Sciatic nerve (tissue), 2 donors: ENCODE data around the gene PHLDB2. TPM values are rescaled to one million over a fixed set of nuclear protein-coding genes. Genes with fewer than 3 reads are reported as not detected.
A peak's percentile ranks its signal among the peaks of the same experiment; 100 is the strongest.

ENCODE experiments used
- ATAC-seq: fragments of 200-7000 bp; cut with Tn5 transposase; one replicate; pipeline ENCODE4 v1.9.1; 2020; ENCODE audit warnings: mild to moderate bottlenecking, moderate library complexity
- DNase-seq: peaks from one replicate; pipeline ENCODE4 v3.0.0-alpha.2; 2020; ENCODE audit warnings: low spot score
- intact Hi-C: fragments of 100-400 bp; cut with DNase I; formaldehyde crosslinking; loops from one replicate; pipeline ENCODE4 v1.14.2; 2022
- total RNA-seq: library from RNA; stranded (reverse); fragmentation: NEBNext Ultra II Directional; extraction: Animal tissue kit (Norgen Biotek cat#: 25700); gene quantifications from one replicate; pipeline ENCODE4 v1.2.1, GENCODE V29; 2021
- donor health status: DM: no; HTN: no; CAD: no.
- donor health status: DM: no; HTN: no; CAD: no.

The PHLDB2 gene
- total RNA-seq, 1 donor from 2014 or later, result 150 TPM

DNA sequence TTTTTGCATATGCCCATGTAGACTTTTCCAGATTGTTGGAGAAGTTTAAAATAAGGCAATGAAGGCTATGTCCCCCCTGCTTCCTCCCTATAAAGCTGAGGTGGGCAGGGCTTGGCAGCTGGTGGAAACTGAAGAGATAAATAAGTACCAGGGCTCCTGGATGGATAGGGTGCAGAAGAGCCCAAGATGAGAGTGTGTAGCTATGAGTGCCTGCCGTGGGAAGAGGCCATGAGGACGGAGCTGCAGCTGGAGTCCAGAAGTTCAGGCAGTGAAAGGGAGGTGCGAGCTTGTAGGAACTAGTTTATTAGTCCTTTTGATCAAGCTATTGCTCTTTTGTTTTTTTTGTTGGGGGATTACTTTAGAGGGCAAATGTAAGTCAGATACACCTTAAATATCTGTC is 52.4 kb downstream of the PHLDB2 start:
- intact Hi-C loops, result no loop called here
- DNase-seq (no peak), ATAC-seq (peak; percentile 56)

GRCh38 chr3:111913163-111913763 is 54.2 kb downstream of the PHLDB2 start:
- DNase-seq, result no peak
- no peak for ATAC-seq
- intact Hi-C loops, result no loop called here

DNA sequence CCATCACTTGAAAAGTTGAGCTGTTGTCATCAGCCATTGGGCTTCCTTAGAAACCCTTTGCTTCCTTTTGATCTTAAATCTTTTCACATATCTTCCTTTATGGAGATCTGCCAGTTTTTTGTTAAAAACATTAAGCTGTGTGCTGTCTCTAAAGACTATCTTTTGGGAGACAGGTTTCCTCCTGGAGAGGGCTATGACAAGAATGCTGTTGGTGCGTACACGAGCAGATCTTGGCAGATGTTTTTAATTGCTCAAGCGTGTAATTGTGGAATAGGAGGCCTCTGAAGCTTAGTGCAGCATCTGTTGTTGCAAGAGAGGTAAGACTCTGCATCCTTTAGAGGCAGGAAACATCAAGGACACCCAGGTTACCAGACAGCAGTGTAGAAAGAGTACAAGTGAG is 56.8 kb downstream of the PHLDB2 start:
- DNase-seq (no peak), ATAC-seq (no peak)
- intact Hi-C loops, result no loop called here

DNA sequence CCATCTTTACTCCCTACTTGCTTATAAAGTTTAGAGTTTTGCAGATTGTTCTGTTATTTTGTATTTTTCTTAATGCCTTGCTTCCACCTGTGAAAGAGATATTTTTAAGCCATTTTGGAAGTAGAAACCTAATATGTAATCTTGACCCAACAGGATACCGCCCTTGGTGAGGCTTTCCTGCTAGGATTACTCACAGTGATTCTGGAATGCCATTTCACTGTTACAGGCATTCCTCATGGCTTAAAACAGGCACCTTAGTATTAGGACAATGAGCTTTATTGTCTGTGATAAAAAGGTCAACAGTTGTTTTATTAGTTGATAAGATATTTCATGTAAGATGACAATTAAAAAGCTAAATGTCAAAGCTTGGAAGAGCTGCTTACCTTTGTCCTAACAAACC is 58.2 kb downstream of the PHLDB2 start:
- intact Hi-C loops, result no loop called here
- ATAC-seq, result no peak
- no peak for DNase-seq

DNA sequence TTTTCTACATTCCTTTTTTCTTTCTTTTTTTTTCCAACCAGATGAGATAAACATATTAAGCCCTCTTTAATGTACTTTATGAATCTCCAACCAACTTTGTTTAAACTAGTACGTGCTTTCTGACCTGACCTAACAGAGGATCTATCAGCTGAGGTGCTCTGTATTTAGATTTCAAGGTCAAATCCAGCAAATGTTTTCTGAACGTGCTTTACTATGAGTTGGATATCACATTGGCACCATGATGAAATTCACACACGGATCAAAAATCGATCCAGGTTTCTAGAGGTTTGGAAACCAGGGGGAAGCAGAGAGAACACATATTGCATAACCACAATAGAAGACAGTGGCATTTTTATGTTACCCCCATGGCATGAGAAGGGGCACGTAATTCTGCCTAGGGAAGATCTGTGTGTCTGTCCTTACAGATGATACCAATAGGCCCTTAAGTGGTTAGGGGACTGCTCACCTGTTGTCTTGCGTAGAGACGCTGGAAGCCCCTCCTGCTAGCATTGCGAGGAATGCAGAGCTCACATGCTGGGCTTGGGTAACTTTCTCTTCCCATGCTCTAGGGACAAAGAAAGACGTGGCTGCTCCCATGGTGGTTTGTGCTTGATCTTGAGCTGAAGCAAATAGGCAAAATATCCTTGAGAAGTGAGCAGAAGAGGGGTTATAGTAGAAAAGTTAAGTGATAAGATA is 60.5 kb downstream of the PHLDB2 start:
- intact Hi-C loops, result no loop called here
- ATAC-seq (no peak), DNase-seq (no peak)

DNA sequence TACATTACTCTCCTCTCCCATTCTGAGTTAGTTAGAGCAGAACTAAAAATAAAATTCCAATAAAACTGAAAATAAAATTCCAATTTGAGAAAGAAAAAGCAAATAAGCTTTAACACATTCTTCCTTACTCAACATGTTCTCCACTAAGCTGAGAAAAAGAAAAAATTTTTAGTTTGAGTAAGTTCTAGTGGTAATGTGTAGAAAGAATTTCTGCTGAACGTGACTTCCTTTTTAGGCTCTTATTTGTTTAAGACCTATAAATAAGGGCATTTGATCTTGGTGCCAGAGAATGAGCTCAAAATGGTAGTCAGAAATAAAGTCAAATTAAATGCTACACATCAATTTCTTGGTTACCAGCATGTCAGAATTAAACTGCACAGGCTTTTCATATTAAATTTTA is 62.1 kb downstream of the PHLDB2 start:
- intact Hi-C loops, result no loop called here
- ATAC-seq, result no peak
- no peak for DNase-seq

DNA sequence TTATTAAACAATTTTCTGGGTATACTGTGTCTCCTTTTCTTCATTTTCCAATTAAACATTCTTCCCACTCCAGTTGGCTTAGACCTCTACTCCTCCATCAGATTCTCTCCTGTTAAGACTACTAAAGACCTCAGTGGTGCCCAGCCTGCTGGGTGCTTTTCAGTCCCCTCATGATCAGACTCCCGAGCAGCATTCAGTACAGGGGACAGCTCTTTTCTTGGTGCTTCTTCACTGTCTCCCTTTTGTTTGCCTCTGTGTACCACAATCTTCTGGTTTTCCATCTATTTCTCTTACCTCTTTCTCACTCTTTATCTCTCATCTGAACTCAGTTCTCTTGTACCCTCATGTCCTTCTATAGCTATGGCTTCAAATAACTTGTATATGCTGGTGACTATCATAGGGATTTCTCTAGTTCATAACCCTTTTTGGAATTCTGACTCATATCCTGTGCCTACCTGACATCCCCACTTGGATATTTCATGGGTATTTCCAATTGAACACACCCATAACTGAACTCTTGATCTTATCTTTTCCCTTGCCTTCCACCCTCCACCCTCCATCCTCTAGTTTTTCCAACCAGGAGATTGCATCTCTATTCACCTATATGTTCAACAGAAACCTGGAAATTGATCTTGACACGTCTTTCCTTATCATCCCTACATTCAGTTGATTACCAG is 64.2 kb downstream of the PHLDB2 start:
- intact Hi-C loops, result no loop called here
- DNase-seq (no peak), ATAC-seq (no peak)

DNA sequence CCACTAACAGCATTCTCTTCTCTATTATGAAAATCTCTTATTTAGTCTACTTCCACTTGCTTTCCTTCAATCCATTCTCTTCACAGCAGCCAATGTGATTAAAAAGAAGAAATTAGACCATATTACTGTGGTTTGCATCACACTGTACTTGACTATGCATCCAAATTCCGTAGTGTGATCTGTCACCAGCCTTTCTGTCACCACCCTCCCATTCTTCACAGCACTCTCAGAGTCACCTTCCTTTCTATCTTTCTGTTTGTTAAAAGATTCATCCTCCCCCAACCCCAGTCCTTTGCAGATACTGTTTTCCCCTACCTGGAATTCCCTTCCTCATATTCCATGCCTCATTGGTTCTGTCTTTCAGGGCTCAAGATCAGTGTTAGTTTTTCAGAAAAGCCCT is 64.7 kb downstream of the PHLDB2 start:
- ATAC-seq, result no peak
- no peak for DNase-seq
- intact Hi-C loops, result no loop called here

GRCh38 chr3:111924283-111924682 is 65.2 kb downstream of the PHLDB2 start:
- intact Hi-C loops, result no loop called here
- no peak for DNase-seq
- ATAC-seq, result peak; percentile 83

GRCh38 chr3:111926266-111926676 is 67.2 kb downstream of the PHLDB2 start:
- ATAC-seq, result no peak
- DNase-seq, result no peak
- intact Hi-C loops, result no loop called here

DNA sequence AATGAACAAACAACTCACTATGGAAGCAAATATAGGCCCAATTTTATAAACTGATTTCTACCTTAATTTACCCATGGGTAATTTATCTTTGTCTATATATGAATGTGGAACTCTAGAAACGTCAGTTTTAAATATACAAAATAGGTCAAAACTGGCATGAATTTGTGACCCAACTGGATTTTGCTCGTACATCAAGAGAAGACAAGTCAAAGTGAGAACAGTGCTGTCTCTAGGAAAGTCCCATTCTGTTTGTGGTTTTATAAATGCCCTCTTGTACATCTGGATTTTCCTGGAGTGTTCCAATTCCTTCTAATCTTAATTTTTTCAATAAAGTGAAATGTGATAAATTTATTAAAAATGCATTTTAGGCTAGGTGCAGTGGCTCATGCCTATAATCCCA is 69.5 kb downstream of the PHLDB2 start:
- DNase-seq (no peak), ATAC-seq (no peak)
- intact Hi-C loops, result no loop called here

DNA sequence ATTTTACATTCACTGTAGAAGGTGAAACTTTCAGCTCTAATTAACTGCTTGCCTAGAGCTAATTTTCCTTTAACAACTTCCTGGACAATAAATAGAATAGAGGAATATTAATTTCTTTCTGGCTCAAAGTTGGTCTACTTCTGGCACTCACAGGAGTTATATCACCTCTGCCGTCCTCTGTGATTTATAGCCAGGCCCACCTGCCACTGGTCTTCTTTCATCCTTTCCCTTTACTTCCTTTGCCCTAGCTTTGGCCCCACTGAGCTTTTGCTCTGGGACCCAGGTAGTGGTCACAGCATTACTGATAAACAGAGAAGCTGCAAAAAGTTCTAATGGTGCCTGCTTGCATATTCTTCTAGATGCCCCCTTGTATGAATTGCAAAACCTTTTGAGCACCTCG is 70.4 kb downstream of the PHLDB2 start:
- DNase-seq, result no peak
- ATAC-seq, result no peak
- intact Hi-C loops, result no loop called here

DNA sequence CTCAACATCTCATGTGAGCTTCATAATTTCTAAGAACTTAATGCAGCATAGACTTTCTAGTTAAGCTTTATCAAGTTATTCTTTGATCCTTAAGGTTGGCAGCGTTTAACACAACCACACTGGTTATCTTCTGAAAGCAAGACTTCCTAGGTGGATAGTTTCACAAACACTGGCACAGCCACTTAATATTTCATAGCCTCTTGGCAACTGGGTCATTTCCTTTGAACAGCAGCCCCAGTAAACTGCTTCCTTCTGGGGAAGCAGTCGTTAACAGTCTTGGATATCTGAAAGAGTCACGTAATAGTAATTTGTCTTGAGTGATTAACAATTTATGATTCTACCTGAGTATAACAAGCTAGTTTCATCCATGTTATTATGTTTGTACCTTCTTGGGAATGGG is 73.9 kb downstream of the PHLDB2 start:
- ATAC-seq (no peak), DNase-seq (no peak)
- intact Hi-C loops, result no loop called here

- intact Hi-C loops, result no loop called here
- ATAC-seq (no peak), DNase-seq (no peak)
Observed at GRCh38 chr3:111936191-111936841, 77.3 kb downstream of the PHLDB2 start.

- DNase-seq (no peak), ATAC-seq (no peak)
- intact Hi-C loops, result no loop called here
Observed at GRCh38 chr3:111936967-111937366, 77.9 kb downstream of the PHLDB2 start.

DNA sequence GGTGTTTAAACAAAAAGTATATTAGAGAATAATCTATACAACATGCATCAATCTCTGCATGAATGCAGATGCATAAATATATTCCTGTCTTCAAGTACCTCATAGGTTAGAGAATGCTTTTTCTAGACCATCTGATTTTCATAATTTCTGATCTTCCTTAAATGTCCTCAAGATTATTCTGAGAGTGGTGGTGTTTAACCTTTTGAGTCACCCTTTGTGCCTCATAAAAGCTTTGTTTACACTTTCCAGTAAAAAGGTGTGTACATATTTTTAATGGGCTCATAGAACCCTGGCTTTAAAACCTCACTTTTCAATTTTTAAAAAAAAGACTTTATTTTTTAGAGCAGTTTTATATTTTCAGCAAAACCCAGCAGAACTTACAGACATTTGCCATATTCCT is 78.8 kb downstream of the PHLDB2 start:
- no peak for DNase-seq
- intact Hi-C loops, result no loop called here
- no peak for ATAC-seq

DNA sequence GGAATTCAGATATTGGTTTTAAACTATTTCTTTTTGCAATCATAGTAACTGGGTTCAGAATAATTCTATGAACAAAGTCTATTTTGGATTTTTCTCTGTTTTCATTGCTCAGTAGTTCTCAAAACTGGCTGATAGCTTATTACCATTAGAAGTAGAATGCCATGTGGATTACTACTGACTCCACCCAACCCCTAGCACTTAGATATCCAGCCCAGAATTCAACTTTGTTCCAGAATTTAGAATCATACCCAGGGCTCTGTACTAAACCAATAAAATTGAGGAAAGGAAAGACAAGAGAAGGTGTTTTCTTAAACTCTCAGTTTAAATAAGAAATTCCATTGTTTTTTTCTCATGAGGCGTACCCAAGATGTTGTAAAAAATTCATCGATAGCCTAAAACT is 80.8 kb downstream of the PHLDB2 start:
- ATAC-seq (no peak), DNase-seq (no peak)
- intact Hi-C loops, result no loop called here

DNA sequence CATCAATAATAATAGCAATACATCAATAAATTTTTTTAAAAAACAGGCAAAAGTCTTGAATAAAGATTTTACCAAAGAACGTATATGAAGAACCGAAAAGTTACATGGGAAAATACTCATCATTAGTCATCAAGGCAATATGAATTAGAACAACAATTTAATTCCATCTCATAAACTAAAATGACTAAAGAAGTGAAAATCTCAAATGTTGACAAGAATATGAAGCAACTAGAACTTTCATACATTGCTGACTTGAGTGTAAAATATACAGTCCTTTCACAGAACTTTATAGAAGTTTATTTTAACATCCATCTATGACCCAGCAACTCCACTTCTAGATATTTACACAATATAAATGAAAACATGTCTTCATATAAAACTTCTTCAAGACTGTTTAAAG is 84.5 kb downstream of the PHLDB2 start:
- intact Hi-C loops, result no loop called here
- ATAC-seq (no peak), DNase-seq (no peak)

DNA sequence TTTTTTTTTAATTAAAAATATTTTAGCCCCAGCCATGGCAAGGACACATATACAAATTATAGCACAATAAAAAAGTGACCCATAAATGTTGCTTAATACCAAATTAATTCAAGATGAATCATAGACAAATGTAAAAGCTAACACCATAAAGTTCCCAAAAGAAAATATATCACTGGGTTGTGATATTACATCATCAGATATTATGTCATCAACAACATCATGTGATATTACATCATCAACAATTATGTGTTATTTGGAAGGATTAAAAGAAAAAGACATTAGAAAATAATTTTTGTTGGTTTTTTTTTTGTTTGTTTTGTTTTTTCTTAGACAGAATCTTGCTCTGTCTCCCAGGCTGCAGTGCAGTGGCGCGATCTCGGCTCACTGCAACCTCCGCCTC is 85.3 kb downstream of the PHLDB2 start:
- intact Hi-C loops, result no loop called here
- ATAC-seq, result no peak
- no peak for DNase-seq

GRCh38 chr3:111947231-111947630 is 88.2 kb downstream of the PHLDB2 start:
- no peak for ATAC-seq
- intact Hi-C loops, result no loop called here
- DNase-seq, result no peak
